PC-9 (cell line): ENCODE measurements around the gene MYO5B. TPM values are rescaled to one million over a fixed set of nuclear protein-coding genes. Genes with fewer than 3 reads are reported as not detected.

Experiments
- BruUV-seq: library from RNA; stranded (reverse); fragments of 400-500 nt; replicated peaks from 2 replicates; lab custom pipeline; 2021; lab: Mats Ljungman, UMichigan
- CTCF ChIA-PET: fragments of 300-600 bp; sonication (Branson Sonifier 250); formaldehyde crosslinking; loops from one replicate; lab custom pipeline; 2022; ENCODE audit warnings: antibody characterized with exemption; lab: Charles Lee
- POLR2A ChIA-PET: fragments of 300-600 bp; sonication (Branson Sonifier 250); formaldehyde crosslinking; loops from one replicate; lab custom pipeline; 2022; ENCODE audit warnings: antibody characterized with exemption; ENCODE audit not compliant: unreplicated experiment; lab: Charles Lee
- DNase-seq, 2 experiments: peaks; one replicate each; pipeline versions ENCODE4 v3.0.0 to v3.0.0-alpha.2; 2015 to 2022; ENCODE audit warnings: mixed read lengths in 1 of 2
- H2AFZ ChIP-seq: fragments of 200-600 bp; sonication (generic); 2 replicates; pipeline ENCODE4 v1.8.1; 2017; ENCODE audit warnings: antibody characterized with exemption
- H3F3A ChIP-seq: fragments of 200-600 bp; sonication (generic); 2 replicates; pipeline ENCODE4 v1.8.1; 2017; ENCODE audit warnings: antibody characterized with exemption, mild to moderate bottlenecking, low read depth; ENCODE audit not compliant: insufficient read depth
- H3K27ac ChIP-seq: fragments of 200-600 bp; sonication (generic); 2 replicates; pipeline ENCODE4 v1.6.1; 2016; ENCODE audit warnings: mixed run types
- H3K27me3 ChIP-seq: fragments of 200-600 bp; sonication (generic); 2 replicates; pipeline ENCODE4 v1.6.1; 2016; ENCODE audit warnings: low read depth, mixed run types; ENCODE audit not compliant: insufficient read depth
- H3K36me3 ChIP-seq: fragments of 200-600 bp; sonication (generic); 2 replicates; pipeline ENCODE4 v1.6.1; 2016; ENCODE audit warnings: low read depth, mixed run types
- H3K4me1 ChIP-seq: fragments of 200-600 bp; sonication (generic); replicated peaks from 2 replicates; pipeline ENCODE4 v1.6.1; 2016; ENCODE audit warnings: mixed run types; ENCODE audit not compliant: insufficient read depth
- H3K4me2 ChIP-seq: fragments of 200-600 bp; sonication (generic); 2 replicates; pipeline ENCODE4 v1.6.1; 2017; ENCODE audit warnings: mixed run types
- H3K4me3 ChIP-seq: fragments of 200-600 bp; sonication (generic); 2 replicates; pipeline ENCODE4 v1.6.1; 2016; ENCODE audit warnings: mixed run types
- H3K79me2 ChIP-seq: fragments of 200-600 bp; sonication (generic); 2 replicates; pipeline ENCODE4 v1.6.1; 2017; ENCODE audit warnings: low read depth, mixed run types
- H3K9me2 ChIP-seq: fragments of 200-600 bp; sonication (generic); 2 replicates; pipeline ENCODE4 v1.8.1; 2017; ENCODE audit warnings: mild to moderate bottlenecking; ENCODE audit not compliant: insufficient read depth
- H3K9me3 ChIP-seq: fragments of 200-600 bp; sonication (generic); 2 replicates; pipeline ENCODE4 v1.8.1; 2016; ENCODE audit warnings: low read depth; ENCODE audit not compliant: insufficient read depth
- H4K20me1 ChIP-seq: fragments of 200-600 bp; sonication (generic); 2 replicates; pipeline ENCODE4 v1.8.1; 2017; ENCODE audit not compliant: insufficient read depth
- EZH2 ChIP-seq: fragments of 200-600 bp; sonication (generic); IDR thresholded peaks from 2 replicates; pipeline ENCODE4 v1.8.0; 2017; ENCODE audit warnings: antibody characterized with exemption, low read depth
- intact Hi-C: fragments of 100-400 bp; cut with micrococcal nuclease; formaldehyde crosslinking; loops from one replicate; pipeline ENCODE4 v1.10.0; 2022; ENCODE audit not compliant: unreplicated experiment
- total RNA-seq: library from RNA; stranded (reverse); gene quantifications from 2 replicates; pipeline ENCODE4 v1.2.3, GENCODE V29; 2021
- TF ChIP-seq, protein P1 (sequence below): fragments of 200-600 bp; sonication (generic); conservative IDR thresholded peaks from 2 replicates; pipeline ENCODE4 v1.6.1; 2017; ENCODE audit warnings: mixed run types, antibody characterized with exemption, mild to moderate bottlenecking, moderate library complexity

Gene MYO5B
- total RNA-seq, 1 experiment from 2014 or later: 25.4 TPM

DNA sequence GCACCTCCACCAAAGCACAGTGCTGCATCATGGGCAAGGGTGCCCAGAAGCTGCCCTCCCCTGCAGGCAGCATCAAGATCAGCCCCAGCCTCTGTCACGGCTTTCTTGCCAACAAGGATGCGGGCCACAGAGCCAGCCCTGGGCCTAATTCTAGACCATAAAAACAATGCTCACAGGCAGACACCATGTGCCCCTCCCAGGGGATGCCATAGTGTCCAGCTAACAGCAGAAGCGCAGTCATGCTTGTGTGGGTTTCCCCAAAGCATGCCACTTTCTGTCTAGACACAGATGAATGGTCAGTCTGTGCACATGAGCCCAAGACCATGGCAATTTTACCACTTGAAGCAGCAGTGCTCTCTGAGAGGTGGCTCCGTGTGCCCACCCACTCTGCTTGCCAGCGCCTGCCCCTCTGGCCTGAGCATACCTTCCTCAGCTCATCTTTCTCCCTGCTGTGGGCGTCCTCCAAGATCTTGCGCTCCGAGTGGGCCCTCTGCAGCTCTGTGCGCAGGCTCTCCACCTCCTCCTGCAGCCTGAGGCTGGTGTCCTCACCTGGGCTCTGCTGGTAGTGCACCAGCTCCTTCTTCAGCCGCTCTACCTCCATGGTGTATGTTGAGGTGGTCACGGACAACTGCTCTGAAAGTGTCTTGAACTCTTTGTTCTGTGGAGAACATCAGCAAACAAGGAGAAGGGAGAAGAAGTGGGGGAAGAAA, 300.3 kb downstream of the MYO5B start:
- Histone ChIP-seq H4K20me1 (no peaks in the 10 kb centered on the region; the same call in 1 of the 2 replicates), H3K36me3 (no peaks in the 10 kb centered on the region), H3K4me3 (no peak overlapping the region), H3K9me2 (no peaks in the 10 kb centered on the region), H3K4me2 (no peak overlapping the region), H3K9me3 (no peaks in the 10 kb centered on the region), H3K79me2 (no peaks in the 10 kb centered on the region), H2AFZ (no peak overlapping the region), H3K27me3 (no peaks in the 10 kb centered on the region), H3K4me1 (peaks cover 22% of the 10 kb centered on the region), H3F3A (peaks cover 14% of the 10 kb centered on the region), H3K27ac (no peak overlapping the region)
- intact Hi-C loops: no loop called here
- BruUV-seq: no TSS peak
- ChIA-PET POLR2A (no interaction called here), CTCF (interaction anchor here (0.7 kb wide), 1 partner anchor 33 kb away, joined by 3 read pairs; no protein-coding TSS in a partner anchor)
- no peak for DNase-seq
- no peak for TF ChIP-seq EZH2

DNA sequence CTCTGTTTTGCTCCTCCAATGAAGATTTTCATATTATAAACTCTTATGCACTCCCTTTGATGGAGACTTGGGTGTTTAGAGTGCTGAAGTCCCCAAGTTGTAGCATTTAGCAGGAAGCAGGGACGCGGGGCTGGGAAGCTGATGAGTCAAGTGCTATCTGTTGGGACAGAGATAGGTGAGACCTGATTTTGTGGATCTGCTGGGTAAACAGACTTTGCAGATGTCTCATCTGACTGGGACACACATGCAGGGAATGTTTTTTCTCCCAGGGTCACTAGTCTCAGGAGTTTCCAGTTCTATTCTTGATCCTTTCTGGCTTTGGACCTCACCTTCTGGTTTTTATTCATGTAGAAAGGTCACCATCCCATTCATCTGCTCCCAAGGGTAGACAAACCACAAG, 301.9 kb downstream of the MYO5B start:
- no peaks in the 10 kb centered on the region for H3K9me3 ChIP-seq
- intact Hi-C loops: loop anchor here (2.0 kb wide), 1 partner anchor 26 kb away; no protein-coding TSS in a partner anchor
- peaks cover 22% of the 10 kb centered on the region for H3K4me1 ChIP-seq
- H3K27ac ChIP-seq: peak overlapping the region; percentile 48; the same call in 1 of the 2 replicates
- DNase-seq: no peak
- no peaks in the 10 kb centered on the region for H3K9me2 ChIP-seq
- no peaks in the 10 kb centered on the region; the same call in 1 of the 2 replicates for H4K20me1 ChIP-seq
- ChIA-PET CTCF (no interaction called here), POLR2A (no interaction called here)
- no peak overlapping the region for H2AFZ ChIP-seq
- H3K36me3 ChIP-seq: no peaks in the 10 kb centered on the region
- H3K27me3 ChIP-seq: no peaks in the 10 kb centered on the region
- H3K4me3 ChIP-seq: no peak overlapping the region
- no TSS peak for BruUV-seq
- H3K79me2 ChIP-seq: no peaks in the 10 kb centered on the region
- TF ChIP-seq, protein P1, sequence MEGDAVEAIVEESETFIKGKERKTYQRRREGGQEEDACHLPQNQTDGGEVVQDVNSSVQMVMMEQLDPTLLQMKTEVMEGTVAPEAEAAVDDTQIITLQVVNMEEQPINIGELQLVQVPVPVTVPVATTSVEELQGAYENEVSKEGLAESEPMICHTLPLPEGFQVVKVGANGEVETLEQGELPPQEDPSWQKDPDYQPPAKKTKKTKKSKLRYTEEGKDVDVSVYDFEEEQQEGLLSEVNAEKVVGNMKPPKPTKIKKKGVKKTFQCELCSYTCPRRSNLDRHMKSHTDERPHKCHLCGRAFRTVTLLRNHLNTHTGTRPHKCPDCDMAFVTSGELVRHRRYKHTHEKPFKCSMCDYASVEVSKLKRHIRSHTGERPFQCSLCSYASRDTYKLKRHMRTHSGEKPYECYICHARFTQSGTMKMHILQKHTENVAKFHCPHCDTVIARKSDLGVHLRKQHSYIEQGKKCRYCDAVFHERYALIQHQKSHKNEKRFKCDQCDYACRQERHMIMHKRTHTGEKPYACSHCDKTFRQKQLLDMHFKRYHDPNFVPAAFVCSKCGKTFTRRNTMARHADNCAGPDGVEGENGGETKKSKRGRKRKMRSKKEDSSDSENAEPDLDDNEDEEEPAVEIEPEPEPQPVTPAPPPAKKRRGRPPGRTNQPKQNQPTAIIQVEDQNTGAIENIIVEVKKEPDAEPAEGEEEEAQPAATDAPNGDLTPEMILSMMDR: no peak
- TF ChIP-seq EZH2: no peak
- peaks cover 14% of the 10 kb centered on the region for H3F3A ChIP-seq
- 0 out of 2 replicates have a peak overlapping the region, but pooled peaks have one; percentile 12 for H3K4me2 ChIP-seq

DNA sequence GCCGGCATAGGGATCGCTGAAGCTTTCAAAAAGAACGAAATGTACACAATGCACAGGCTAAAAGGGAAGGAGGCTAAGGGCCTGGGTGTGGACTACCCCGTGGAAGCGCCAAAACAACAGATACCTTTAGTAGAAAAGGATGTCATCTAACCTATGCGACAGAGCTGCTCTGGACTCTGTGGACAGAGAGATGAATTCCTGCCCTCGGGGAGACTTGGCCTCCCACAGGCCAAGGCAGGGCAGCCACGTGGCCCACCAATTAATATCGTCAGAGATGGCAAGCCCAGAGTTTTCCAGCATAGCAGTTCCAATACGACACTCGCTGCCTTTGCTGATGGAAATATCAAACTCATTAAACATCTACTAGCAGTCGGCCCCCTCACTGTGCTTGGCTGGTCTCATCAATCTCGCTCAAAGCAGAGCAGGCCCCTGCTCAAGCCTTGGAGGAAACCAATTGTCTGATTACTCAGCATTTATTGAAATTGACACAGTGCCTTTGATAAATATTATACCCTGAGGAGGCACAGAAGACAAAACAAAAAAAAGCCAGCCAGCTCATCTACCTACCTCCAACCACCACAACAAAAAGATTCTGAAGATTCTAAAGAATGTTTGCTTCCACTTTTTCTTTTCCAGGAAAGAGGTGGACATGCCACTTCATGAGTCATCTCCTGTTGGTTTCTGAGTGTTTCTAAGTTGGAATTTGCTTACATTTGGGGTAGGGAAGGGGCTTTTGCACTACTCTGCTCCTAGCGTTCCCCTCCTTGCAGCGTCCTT, 302.6 kb downstream of the MYO5B start:
- peak; percentile 5 to 71 for DNase-seq
- Histone ChIP-seq H3K4me3 (no peak overlapping the region), H3K36me3 (no peaks in the 10 kb centered on the region), H3K4me1 (peaks cover 22% of the 10 kb centered on the region), H4K20me1 (no peaks in the 10 kb centered on the region), H3K9me3 (no peaks in the 10 kb centered on the region), H3F3A (peaks cover 14% of the 10 kb centered on the region), H3K27ac (peak overlapping the region; percentile 48), H3K79me2 (no peaks in the 10 kb centered on the region), H3K27me3 (no peaks in the 10 kb centered on the region), H2AFZ (no peak overlapping the region), H3K9me2 (no peaks in the 10 kb centered on the region), H3K4me2 (0 out of 2 replicates have a peak overlapping the region, but pooled peaks have one; percentile 12)
- POLR2A ChIA-PET: no interaction called here
- CTCF ChIA-PET: no interaction called here
- no TSS peak for BruUV-seq
- TF ChIP-seq EZH2: no peak
- TF ChIP-seq, protein P1: no peak
- intact Hi-C loops: loop anchor here (2.0 kb wide), 1 partner anchor 26 kb away; no protein-coding TSS in a partner anchor
